Adrenal gland (tissue), 12 donors: ENCODE data around the gene CCR3. TPM values are rescaled to one million over a fixed set of nuclear protein-coding genes. Genes with fewer than 3 reads are reported as not detected.

Experiments used
- DNase-seq, 7 donors: peaks; one replicate each; pipeline ENCODE4 v3.0.0-alpha.2; 2019 to 2020
- H3K27ac ChIP-seq, 5 donors: fragments of 200-600 bp; sonication (generic) in 4 of 5; 1 replicate in 3 of 5; 2 replicates in 2 of 5; pipeline versions ENCODE4 v1.5.1 to v1.8.0; 2016 to 2020; ENCODE audit warnings: mild to moderate bottlenecking in 1 of 5
- H3K27me3 ChIP-seq: fragments of 200-600 bp; 2 replicates; pipeline ENCODE4 v1.8.0; 2021
- H3K36me3 ChIP-seq, 2 donors: fragments of 200-600 bp; replicated peaks in 1 of 2; 1 replicate in 1 of 2; 2 replicates in 1 of 2; pipeline versions ENCODE4 v1.5.1 to v1.8.0; 2018 to 2022
- H3K4me1 ChIP-seq, 2 donors: fragments of 200-600 bp; replicated peaks in 1 of 2; 1 replicate in 1 of 2; 2 replicates in 1 of 2; pipeline versions ENCODE4 v1.5.1 to v1.8.0; 2018 to 2021
- H3K4me3 ChIP-seq, 4 donors: fragments of 200-600 bp; sonication (generic) in 3 of 4; one replicate each; pipeline ENCODE4 v1.5.1; 2016 to 2018
- H3K9me3 ChIP-seq, 3 donors: fragments of 200-600 bp; sonication (generic) in 1 of 3; replicated peaks in 1 of 3; 1 replicate in 2 of 3; 2 replicates in 1 of 3; pipeline versions ENCODE4 v1.5.1 to v1.8.0; 2016 to 2021
- CTCF ChIP-seq, 6 experiments: fragments of 450-650 bp in 4 of 6; fragments of 200-600 bp in 2 of 6; sonication (generic) in 1 of 6; IDR thresholded peaks; 1 replicate in 5 of 6; 2 replicates in 1 of 6; pipeline versions ENCODE4 v1.5.1 to v1.8.0; 2016 to 2021; ENCODE audit warnings: antibody characterized with exemption in 6 of 6, mild to moderate bottlenecking in 2 of 6, moderate library complexity in 1 of 6
- POLR2A ChIP-seq, 2 donors: fragments of 450-650 bp; IDR thresholded peaks; one replicate each; pipeline ENCODE4 v1.6.1; 2017; ENCODE audit warnings: antibody characterized with exemption in 2 of 2, mild to moderate bottlenecking in 2 of 2, moderate library complexity in 1 of 2
- WGBS, 4 donors: extraction: QIAGEN DNeasy Blood & Tissue Kit in 2 of 4; methylation state at CpG; one replicate each; pipeline versions ENCODE4 v1.1.5 to v1.1.7; 2013 to 2017; 5-methylcytosine and 5-hydroxymethylcytosine counted together
- intact Hi-C, 2 donors: fragments of 100-400 bp; cut with DNase I; formaldehyde crosslinking; loops; one replicate each; pipeline versions ENCODE4 v1.14.1 to v1.15.0; 2022 to 2023
- polyA plus RNA-seq, 3 donors: library from polyadenylated mRNA; stranded (reverse); fragments of 200-250 nt in 2 of 3; fragments of 350-450 nt in 1 of 3; fragmentation: Illumina TruSeq in 1 of 3; extraction: RNeasy Lipid Tissue Mini Kit (QIAGEN cat#74804) in 1 of 3; gene quantifications; one replicate each; pipeline ENCODE4 v1.2.3, GENCODE V29; 2013 to 2014
- total RNA-seq, 9 donors: library from RNA; depleted of rRNA in 4 of 9; stranded (reverse); fragments of >200 nt in 4 of 9; fragments of 120-200 nt in 1 of 9; fragmentation: NEBNext Ultra II Directional in 1 of 9; extraction: Animal tissue kit (Norgen Biotek cat#: 25700) in 1 of 9; gene quantifications; one replicate each; pipeline versions ENCODE4 v1.1.0 to v1.2.4, GENCODE V29; 2013 to 2023
- donor health status: healthy with polysubstance abuse.
- donor health status: Bipolar disorder and iron deficiency.
- donor health status: DM: yes; HTN: yes; CAD: no.
- donor health status: DM: no; HTN: no; CAD: no.
- donor health status: DM: no; HTN: no; CAD: no.
- donor health status: DM: yes; HTN: yes; CAD: no.

The CCR3 gene
- total and polyA plus RNA-seq, 12 donors, result 0.07 TPM; not detected in 11

- H3K27ac ChIP-seq, result no peak overlapping the region
- TF ChIP-seq CTCF (IDR thresholded peaks at IDR 0.05) (no peak), POLR2A (IDR thresholded peaks at IDR 0.05) (no peak)
- WGBS, 4 donors, result 72 to 86% (median 77%) methylated on average over 2 of the region's 2 CpGs
- H3K27me3 ChIP-seq, result no peaks in the 10 kb centered on the region
- DNase-seq, result no peak
- no peaks in the 10 kb centered on the region for H3K36me3 ChIP-seq
- no peak overlapping the region for H3K4me3 ChIP-seq
- no peaks in the 10 kb centered on the region for H3K9me3 ChIP-seq
- no peaks in the 10 kb centered on the region for H3K4me1 ChIP-seq
- intact Hi-C loops, result no loop called here
Measured at GRCh38 chr3:46258525-46258924, 16.3 kb downstream of the CCR3 start.

DNA sequence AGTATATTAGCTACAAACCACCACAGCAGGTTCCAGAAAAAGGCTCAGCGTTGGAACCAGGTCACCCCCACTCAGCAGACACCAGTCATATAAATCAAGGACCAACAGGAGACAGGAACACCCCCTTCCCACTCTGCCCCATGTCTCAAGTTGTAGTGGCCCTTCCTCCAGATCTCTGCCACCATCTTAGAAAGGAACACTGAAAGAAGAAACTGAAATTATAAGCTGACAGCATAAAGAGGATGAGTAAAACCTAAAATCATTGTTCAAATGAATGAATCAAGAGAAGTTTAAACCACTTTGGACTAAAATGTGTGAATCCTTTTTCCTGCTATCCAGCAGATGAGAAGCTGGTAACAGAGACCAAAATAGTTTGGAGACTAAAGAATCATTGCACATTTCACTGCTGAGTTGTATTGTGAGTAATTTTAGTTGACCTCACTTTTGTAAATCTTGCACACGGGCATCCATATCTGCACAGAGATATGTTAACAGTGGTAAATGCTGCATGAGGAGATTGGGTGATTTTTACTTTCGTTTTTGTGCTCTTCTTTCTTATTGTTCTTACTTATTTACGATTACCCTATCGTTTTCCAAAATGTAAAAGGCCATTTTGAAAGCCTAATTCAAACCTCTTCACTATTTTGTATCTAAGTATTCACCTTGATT, 19.8 kb downstream of the CCR3 start:
- WGBS, 4 donors, result 49 to 61% (median 56%) methylated on average over 5 of the region's 5 CpGs
- H3K27ac ChIP-seq, result no peak overlapping the region
- no peak for TF ChIP-seq CTCF (IDR thresholded peaks at IDR 0.05)
- TF ChIP-seq POLR2A (IDR thresholded peaks at IDR 0.05), result no peak

DNA sequence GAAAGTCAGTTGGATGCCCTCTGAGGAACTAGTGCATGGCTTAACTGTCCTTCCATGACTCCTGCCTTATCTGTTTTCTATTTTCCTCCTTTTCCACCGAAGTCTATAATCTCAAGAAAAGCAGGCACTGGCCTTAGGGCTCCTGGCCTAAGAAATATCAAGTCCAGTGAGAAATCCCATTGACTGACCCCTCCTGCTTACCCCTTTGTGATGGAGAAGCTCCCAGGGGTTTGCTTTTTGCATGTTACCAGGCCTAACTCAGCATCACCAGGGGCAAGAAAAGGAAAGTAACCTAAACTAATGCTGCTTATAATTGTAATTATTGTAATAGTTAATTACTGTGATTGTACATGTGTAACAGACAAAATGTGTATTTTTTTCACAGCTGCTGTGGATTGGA, 21.7 kb downstream of the CCR3 start:
- no peaks in the 10 kb centered on the region for H3K36me3 ChIP-seq
- DNase-seq, result no peak
- 69 to 90% (median 76%) methylated on average over 1 of the region's 1 CpG for WGBS, 4 donors
- H3K27me3 ChIP-seq, result no peaks in the 10 kb centered on the region
- intact Hi-C loops, result no loop called here
- no peak overlapping the region for H3K27ac ChIP-seq
- no peak overlapping the region for H3K4me3 ChIP-seq
- TF ChIP-seq POLR2A (IDR thresholded peaks at IDR 0.05) (no peak), CTCF (IDR thresholded peaks at IDR 0.05) (no peak)
- no peaks in the 10 kb centered on the region for H3K9me3 ChIP-seq
- no peaks in the 10 kb centered on the region for H3K4me1 ChIP-seq

More for the DNA sequence above, 19.8 kb downstream of the CCR3 start:
- no peaks in the 10 kb centered on the region for H3K9me3 ChIP-seq
- no peaks in the 10 kb centered on the region for H3K27me3 ChIP-seq
- intact Hi-C loops, result no loop called here
- no peaks in the 10 kb centered on the region for H3K4me1 ChIP-seq
- no peak for DNase-seq
- no peak overlapping the region for H3K4me3 ChIP-seq
- no peaks in the 10 kb centered on the region for H3K36me3 ChIP-seq

DNA sequence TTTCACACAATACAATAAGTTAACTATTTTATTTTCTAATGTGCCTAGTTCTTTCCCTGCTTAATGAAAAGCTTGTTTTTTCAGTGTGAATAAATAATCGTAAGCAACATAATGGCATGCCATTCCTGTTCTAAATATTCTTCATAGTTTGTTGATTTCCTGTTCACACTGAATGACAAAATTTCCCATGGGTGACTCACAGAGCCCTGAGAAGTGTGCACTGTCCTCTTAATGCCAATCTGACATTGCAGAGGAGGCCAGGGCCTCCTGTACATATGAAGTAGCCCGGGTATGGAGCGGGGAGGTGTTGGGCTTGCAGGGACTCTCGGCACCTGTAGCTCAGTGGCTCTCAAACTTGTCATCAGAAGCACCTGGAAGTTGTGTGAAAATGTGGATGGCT, 24.3 kb downstream of the CCR3 start:
- Histone ChIP-seq H3K9me3 (no peaks in the 10 kb centered on the region), H3K4me3 (no peak overlapping the region), H3K27me3 (no peaks in the 10 kb centered on the region), H3K36me3 (no peaks in the 10 kb centered on the region), H3K27ac (no peak overlapping the region), H3K4me1 (no peaks in the 10 kb centered on the region)
- 81 to 94% (median 88%) methylated on average over 3 to 4 of the region's 4 CpGs for WGBS, 4 donors
- no peak for DNase-seq
- TF ChIP-seq POLR2A (IDR thresholded peaks at IDR 0.05), result no peak
- no peak for TF ChIP-seq CTCF (IDR thresholded peaks at IDR 0.05)
- intact Hi-C loops, result no loop called here
